K562 (cell line): ENCODE measurements around the gene AOC3. TPM values are rescaled to one million over a fixed set of nuclear protein-coding genes. Genes with fewer than 3 reads are reported as not detected.

Source experiments
- CREM ChIP-seq: IDR thresholded peaks from 2 replicates; pipeline ENCODE4 v1.6.1; 2014; ENCODE audit warnings: antibody characterized with exemption, low read depth
- DACH1 ChIP-seq: fragments of 450-650 bp; IDR thresholded peaks from 2 replicates; pipeline ENCODE4 v1.6.1; 2018; ENCODE audit not compliant: partially characterized antibody
- HMG20A ChIP-seq: fragments of 450-650 bp; formaldehyde crosslinking; conservative IDR thresholded peaks from 2 replicates; pipeline ENCODE4 v1.4.0; 2020; ENCODE audit warnings: mild to moderate bottlenecking, mixed read lengths
- JUND ChIP-seq, 2 experiments: IDR thresholded peaks; 2 replicates in 1 of 2; 3 replicates in 1 of 2; pipeline ENCODE4 v1.6.1; 2011; ENCODE audit warnings: borderline replicate concordance in 2 of 2, low read depth in 2 of 2, low read length in 2 of 2, improper control_type of control experiment in 1 of 2, missing biosample characterization in 1 of 2, missing genetic modification characterization in 1 of 2, missing genetic modification reagents in 1 of 2
- KLF16 ChIP-seq: IDR thresholded peaks from 2 replicates; pipeline ENCODE4 v1.6.1; 2016; ENCODE audit warnings: antibody characterized with exemption
- MEIS2 ChIP-seq: fragments of 450-650 bp; IDR thresholded peaks from 2 replicates; pipeline ENCODE4 v1.6.1; 2014; ENCODE audit warnings: mild to moderate bottlenecking; ENCODE audit not compliant: partially characterized antibody
- POLR2B ChIP-seq: fragments of 450-650 bp; IDR thresholded peaks from 2 replicates; pipeline ENCODE4 v1.6.1; 2018; ENCODE audit warnings: low read depth; ENCODE audit not compliant: partially characterized antibody
- XRCC5 ChIP-seq: fragments of 200-400 bp; formaldehyde crosslinking; IDR thresholded peaks from 2 replicates; pipeline ENCODE4 v1.6.1; 2017; ENCODE audit warnings: low read depth, mild to moderate bottlenecking, low read length
- ZNF551 ChIP-seq: fragments of 250-450 bp; sonication (Bioruptor Pico); IDR thresholded peaks from 2 replicates; pipeline ENCODE4 v1.5.0; 2021; ENCODE audit warnings: mild to moderate bottlenecking, moderate library complexity
- polyA plus RNA-seq, 8 experiments: library from polyadenylated mRNA; depleted of rRNA in 4 of 8; stranded (reverse) in 5 of 8; unstranded in 3 of 8; fragments of >200 nt; fragmentation: Nextera tagmentation in 2 of 8; fragmentation: Illumina TruSeq in 1 of 8; extraction: Ambion mirVana in 2 of 8; extraction: Trizol in 1 of 8; gene quantifications; 2 replicates each; pipeline versions ENCODE4 v1.2.1 to v1.2.3, GENCODE V29; 2011 to 2014; ENCODE audit warnings: inconsistent platforms in 1 of 8, missing spikeins in 1 of 8
- total RNA-seq, 7 experiments: library from RNA; depleted of rRNA in 6 of 7; stranded (reverse); fragments of >200 nt in 6 of 7; fragmentation: Illumina TruSeq in 2 of 7; extraction: Trizol in 2 of 7; gene quantifications; 2 replicates each; pipeline versions ENCODE4 v1.2.1 to v1.2.3, GENCODE V29; 2011 to 2021; ENCODE audit warnings: low replicate concordance in 1 of 7
- TF ChIP-seq, protein P1 (sequence below), 3 experiments: IDR thresholded peaks in 2 of 3; conservative IDR thresholded peaks in 1 of 3; 2 replicates each; pipeline ENCODE4 v1.5.1; 2011 to 2012; ENCODE audit warnings: low read length in 3 of 3, mild to moderate bottlenecking in 3 of 3, control low read depth in 2 of 3, improper control_type of control experiment in 1 of 3, inconsistent platforms in 1 of 3, low read depth in 1 of 3, mixed read lengths in 1 of 3, moderate library complexity in 1 of 3; ENCODE audit not compliant: insufficient read depth in 2 of 3
- TF ChIP-seq, protein P2 (sequence below): IDR thresholded peaks from 2 replicates; pipeline ENCODE4 v1.6.1; 2011; ENCODE audit warnings: borderline replicate concordance, low read depth, mild to moderate bottlenecking, moderate library complexity, low read length; ENCODE audit not compliant: insufficient read depth, poor library complexity, severe bottlenecking
- TF ChIP-seq, protein P3 (sequence below), 2 experiments: fragments of 450-650 bp; formaldehyde crosslinking in 1 of 2; IDR thresholded peaks; 2 replicates each; pipeline versions ENCODE4 v1.4.0 to v1.6.1; 2014 to 2020; ENCODE audit warnings: mild to moderate bottlenecking in 2 of 2, borderline replicate concordance in 1 of 2, low read depth in 1 of 2

Gene AOC3
- total and polyA plus RNA-seq, 9 of the 15 experiments (the other 6 are each of a cell fraction or from before 2014, with no cell fraction given) = 0.09 to 0.42 (median 0.22) TPM; not detected in 3

DNA sequence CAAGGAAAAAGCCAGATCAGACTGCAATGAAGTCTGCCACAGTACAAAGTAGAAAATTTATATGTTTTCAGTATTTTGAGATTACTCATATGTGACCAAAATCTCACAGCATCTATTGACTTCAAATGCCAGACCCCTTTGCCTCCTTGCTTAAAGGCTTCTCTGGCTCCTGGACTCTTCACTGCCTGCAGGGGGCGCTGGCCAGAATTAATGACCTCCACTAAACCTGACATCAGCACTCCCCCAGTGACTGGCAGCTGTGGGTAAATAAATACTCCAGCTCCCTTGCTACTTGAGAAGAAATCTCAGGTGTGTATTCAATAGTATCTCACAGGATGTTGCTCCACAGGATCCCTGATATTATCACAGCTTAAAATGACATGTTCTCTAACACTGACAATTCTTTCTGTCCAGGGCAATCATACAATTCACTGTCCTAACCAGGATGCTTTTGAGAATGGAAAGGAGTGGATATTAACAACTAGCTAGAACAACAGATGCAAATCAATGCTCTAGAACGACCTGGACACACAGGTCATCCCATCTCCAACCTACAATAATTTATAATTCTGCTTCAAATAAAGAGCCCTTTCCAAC is 31.0 kb upstream of the AOC3 start (continued):
- no peak for TF ChIP-seq HMG20A
- peak; percentile 21; the same call in 1 of the 2 replicates for TF ChIP-seq KLF16
- peak; percentile 43; the same call in 1 of the 2 replicates for TF ChIP-seq CREM
- TF ChIP-seq, protein P1, sequence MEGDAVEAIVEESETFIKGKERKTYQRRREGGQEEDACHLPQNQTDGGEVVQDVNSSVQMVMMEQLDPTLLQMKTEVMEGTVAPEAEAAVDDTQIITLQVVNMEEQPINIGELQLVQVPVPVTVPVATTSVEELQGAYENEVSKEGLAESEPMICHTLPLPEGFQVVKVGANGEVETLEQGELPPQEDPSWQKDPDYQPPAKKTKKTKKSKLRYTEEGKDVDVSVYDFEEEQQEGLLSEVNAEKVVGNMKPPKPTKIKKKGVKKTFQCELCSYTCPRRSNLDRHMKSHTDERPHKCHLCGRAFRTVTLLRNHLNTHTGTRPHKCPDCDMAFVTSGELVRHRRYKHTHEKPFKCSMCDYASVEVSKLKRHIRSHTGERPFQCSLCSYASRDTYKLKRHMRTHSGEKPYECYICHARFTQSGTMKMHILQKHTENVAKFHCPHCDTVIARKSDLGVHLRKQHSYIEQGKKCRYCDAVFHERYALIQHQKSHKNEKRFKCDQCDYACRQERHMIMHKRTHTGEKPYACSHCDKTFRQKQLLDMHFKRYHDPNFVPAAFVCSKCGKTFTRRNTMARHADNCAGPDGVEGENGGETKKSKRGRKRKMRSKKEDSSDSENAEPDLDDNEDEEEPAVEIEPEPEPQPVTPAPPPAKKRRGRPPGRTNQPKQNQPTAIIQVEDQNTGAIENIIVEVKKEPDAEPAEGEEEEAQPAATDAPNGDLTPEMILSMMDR (IDR thresholded peaks at IDR 0.05 in 2 of 3, conservative IDR thresholded peaks at IDR 0.05 in 1 of 3; ENCODE audit: insufficient read depth in 2 of 3, low read depth in 1 of 3, low read length in 3 of 3) = peak; percentile 75 to 90 (median 80)
- TF ChIP-seq DACH1 = peak; percentile 17
- TF ChIP-seq, protein P2, sequence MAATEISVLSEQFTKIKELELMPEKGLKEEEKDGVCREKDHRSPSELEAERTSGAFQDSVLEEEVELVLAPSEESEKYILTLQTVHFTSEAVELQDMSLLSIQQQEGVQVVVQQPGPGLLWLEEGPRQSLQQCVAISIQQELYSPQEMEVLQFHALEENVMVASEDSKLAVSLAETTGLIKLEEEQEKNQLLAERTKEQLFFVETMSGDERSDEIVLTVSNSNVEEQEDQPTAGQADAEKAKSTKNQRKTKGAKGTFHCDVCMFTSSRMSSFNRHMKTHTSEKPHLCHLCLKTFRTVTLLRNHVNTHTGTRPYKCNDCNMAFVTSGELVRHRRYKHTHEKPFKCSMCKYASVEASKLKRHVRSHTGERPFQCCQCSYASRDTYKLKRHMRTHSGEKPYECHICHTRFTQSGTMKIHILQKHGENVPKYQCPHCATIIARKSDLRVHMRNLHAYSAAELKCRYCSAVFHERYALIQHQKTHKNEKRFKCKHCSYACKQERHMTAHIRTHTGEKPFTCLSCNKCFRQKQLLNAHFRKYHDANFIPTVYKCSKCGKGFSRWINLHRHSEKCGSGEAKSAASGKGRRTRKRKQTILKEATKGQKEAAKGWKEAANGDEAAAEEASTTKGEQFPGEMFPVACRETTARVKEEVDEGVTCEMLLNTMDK = peak; percentile 75
- TF ChIP-seq MEIS2 = peak; percentile 72
- 0 out of 2 replicates have a peak, but pooled peaks have one; percentile 17 for TF ChIP-seq JUND (IDR thresholded peaks at IDR 0.05; ENCODE audit: borderline replicate concordance, low read depth, low read length)
- peak; percentile 18; the same call in 1 of the 3 replicates for TF ChIP-seq JUND (tag; IDR thresholded peaks at IDR 0.05; ENCODE audit: borderline replicate concordance, low read depth, low read length)
- TF ChIP-seq, protein P3, sequence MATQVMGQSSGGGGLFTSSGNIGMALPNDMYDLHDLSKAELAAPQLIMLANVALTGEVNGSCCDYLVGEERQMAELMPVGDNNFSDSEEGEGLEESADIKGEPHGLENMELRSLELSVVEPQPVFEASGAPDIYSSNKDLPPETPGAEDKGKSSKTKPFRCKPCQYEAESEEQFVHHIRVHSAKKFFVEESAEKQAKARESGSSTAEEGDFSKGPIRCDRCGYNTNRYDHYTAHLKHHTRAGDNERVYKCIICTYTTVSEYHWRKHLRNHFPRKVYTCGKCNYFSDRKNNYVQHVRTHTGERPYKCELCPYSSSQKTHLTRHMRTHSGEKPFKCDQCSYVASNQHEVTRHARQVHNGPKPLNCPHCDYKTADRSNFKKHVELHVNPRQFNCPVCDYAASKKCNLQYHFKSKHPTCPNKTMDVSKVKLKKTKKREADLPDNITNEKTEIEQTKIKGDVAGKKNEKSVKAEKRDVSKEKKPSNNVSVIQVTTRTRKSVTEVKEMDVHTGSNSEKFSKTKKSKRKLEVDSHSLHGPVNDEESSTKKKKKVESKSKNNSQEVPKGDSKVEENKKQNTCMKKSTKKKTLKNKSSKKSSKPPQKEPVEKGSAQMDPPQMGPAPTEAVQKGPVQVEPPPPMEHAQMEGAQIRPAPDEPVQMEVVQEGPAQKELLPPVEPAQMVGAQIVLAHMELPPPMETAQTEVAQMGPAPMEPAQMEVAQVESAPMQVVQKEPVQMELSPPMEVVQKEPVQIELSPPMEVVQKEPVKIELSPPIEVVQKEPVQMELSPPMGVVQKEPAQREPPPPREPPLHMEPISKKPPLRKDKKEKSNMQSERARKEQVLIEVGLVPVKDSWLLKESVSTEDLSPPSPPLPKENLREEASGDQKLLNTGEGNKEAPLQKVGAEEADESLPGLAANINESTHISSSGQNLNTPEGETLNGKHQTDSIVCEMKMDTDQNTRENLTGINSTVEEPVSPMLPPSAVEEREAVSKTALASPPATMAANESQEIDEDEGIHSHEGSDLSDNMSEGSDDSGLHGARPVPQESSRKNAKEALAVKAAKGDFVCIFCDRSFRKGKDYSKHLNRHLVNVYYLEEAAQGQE (IDR thresholded peaks at IDR 0.05; ENCODE audit: borderline replicate concordance) = peak; percentile 32; the same call in 1 of the 2 replicates
- TF ChIP-seq, protein P3 (CRISPR knock-in tag; IDR thresholded peaks at IDR 0.05; ENCODE audit: low read depth) = no peak
- TF ChIP-seq XRCC5 = 0 out of 2 replicates have a peak, but pooled peaks have one; percentile 46
- TF ChIP-seq POLR2B = no peak
- no peak for TF ChIP-seq ZNF551 (CRISPR knock-in tag)
- TF ChIP-seq, all 486 proteins: peak for 13
